ENCODE results near the gene CHMP4A. TPM values are rescaled to one million over a fixed set of nuclear protein-coding genes. Genes with fewer than 3 reads are reported as not detected.

CHMP4A gene
- total and polyA plus RNA-seq, 2 experiments from 2014 or later = 31.0 to 51.1 TPM

GRCh38 chr14:24178399-24179178 is 34.7 kb downstream of the CHMP4A start:
- DNase-seq (ENCODE audit: low read depth in 1 of 2, low spot score in 1 of 2) = no peak
- H3K27me3 ChIP-seq = no peaks in the 10 kb centered on the region
- H3K4me3 ChIP-seq = no peak overlapping the region
- no peak for TF ChIP-seq CTCF (IDR thresholded peaks at IDR 0.05; ENCODE audit: low read depth, low read length)
- no peaks in the 10 kb centered on the region for H3K9me3 ChIP-seq (ENCODE audit: low read depth)
- H3K36me3 ChIP-seq = peaks cover 11% of the 10 kb centered on the region
- H3K27ac ChIP-seq = no peak overlapping the region
- H3K4me1 ChIP-seq (ENCODE audit: low read depth) = no peaks in the 10 kb centered on the region

GRCh38 chr14:24177891-24178290 is 35.4 kb downstream of the CHMP4A start:
- Histone ChIP-seq H3K4me1 (ENCODE audit: low read depth) (no peaks in the 10 kb centered on the region), H3K36me3 (peaks cover 5% of the 10 kb centered on the region), H3K4me3 (no peak overlapping the region), H3K27me3 (no peaks in the 10 kb centered on the region), H3K9me3 (ENCODE audit: low read depth) (no peaks in the 10 kb centered on the region), H3K27ac (no peak overlapping the region)
- TF ChIP-seq CTCF (IDR thresholded peaks at IDR 0.05; ENCODE audit: low read depth, low read length) = no peak
- no peak for DNase-seq (ENCODE audit: low read depth in 1 of 2, low spot score in 1 of 2)

GRCh38 chr14:24177041-24177825 is 36.1 kb downstream of the CHMP4A start:
- H3K27me3 ChIP-seq = no peaks in the 10 kb centered on the region
- H3K27ac ChIP-seq = no peak overlapping the region
- DNase-seq (ENCODE audit: low read depth in 1 of 2, low spot score in 1 of 2) = no peak
- no peak for TF ChIP-seq CTCF (IDR thresholded peaks at IDR 0.05; ENCODE audit: low read depth, low read length)
- no peak overlapping the region for H3K4me3 ChIP-seq
- peaks cover 3% of the 10 kb centered on the region for H3K36me3 ChIP-seq
- H3K4me1 ChIP-seq (ENCODE audit: low read depth) = no peaks in the 10 kb centered on the region
- H3K9me3 ChIP-seq (ENCODE audit: low read depth) = no peaks in the 10 kb centered on the region

DNA sequence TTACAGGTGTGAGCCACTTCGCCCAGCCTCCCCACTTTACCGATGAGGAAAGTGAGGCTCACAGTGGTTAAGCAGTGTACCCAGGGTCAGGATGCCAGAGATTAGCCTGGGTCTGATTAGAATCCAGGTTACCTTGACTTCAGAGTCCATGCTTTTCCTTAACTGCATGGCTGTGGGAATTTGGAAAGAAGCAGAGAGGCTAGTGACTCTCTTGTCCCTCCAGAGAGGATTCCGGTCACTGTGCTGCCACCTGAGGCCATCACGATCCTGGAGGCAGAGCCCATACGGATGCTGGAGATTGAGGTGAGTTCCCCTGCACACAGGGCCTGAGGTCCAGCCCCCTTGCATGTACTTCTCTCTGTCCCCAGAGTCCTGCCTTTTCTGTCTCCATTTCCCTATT is 36.7 kb downstream of the CHMP4A start:
- peaks cover 2% of the 10 kb centered on the region for H3K36me3 ChIP-seq
- no peak for TF ChIP-seq CTCF (IDR thresholded peaks at IDR 0.05; ENCODE audit: low read depth, low read length)
- H3K27ac ChIP-seq = no peak overlapping the region

GRCh38 chr14:24172871-24173281 is 40.4 kb downstream of the CHMP4A start:
- H3K36me3 ChIP-seq = no peaks in the 10 kb centered on the region
- no peak for DNase-seq (ENCODE audit: low read depth in 1 of 2, low spot score in 1 of 2)
- H3K9me3 ChIP-seq (ENCODE audit: low read depth) = no peaks in the 10 kb centered on the region
- H3K4me3 ChIP-seq = no peak overlapping the region
- no peaks in the 10 kb centered on the region for H3K27me3 ChIP-seq
- TF ChIP-seq CTCF (IDR thresholded peaks at IDR 0.05; ENCODE audit: low read depth, low read length) = no peak
- no peaks in the 10 kb centered on the region for H3K4me1 ChIP-seq (ENCODE audit: low read depth)
- no peak overlapping the region for H3K27ac ChIP-seq

More for the DNA sequence above, 36.7 kb downstream of the CHMP4A start:
- H3K4me3 ChIP-seq = no peak overlapping the region
- no peaks in the 10 kb centered on the region for H3K4me1 ChIP-seq (ENCODE audit: low read depth)
- no peak for DNase-seq (ENCODE audit: low read depth in 1 of 2, low spot score in 1 of 2)
- no peaks in the 10 kb centered on the region for H3K27me3 ChIP-seq
- no peaks in the 10 kb centered on the region for H3K9me3 ChIP-seq (ENCODE audit: low read depth)
